D721Med (cell line): ENCODE measurements around the gene CASKIN1.
"Not testable (repeated sequence)": the region's sequence is repeated elsewhere in the genome, so short reads cannot be mapped to it uniquely, and the experiment has no call there.

Source experiments
- DNase-seq: peaks from one replicate; pipeline ENCODE4 v3.0.0; 2011; ENCODE audit warnings: low spot score; ENCODE audit not compliant: insufficient read length
- FAIRE-seq: peaks from 2 replicates; lab custom pipeline; 2011; peaks lifted over from hg19 to GRCh38; lab: Jason Lieb, UNC
- CTCF ChIP-seq: IDR thresholded peaks from 2 replicates; pipeline ENCODE4 v1.5.1; 2012; ENCODE audit warnings: mild to moderate bottlenecking, control low read depth; ENCODE audit not compliant: insufficient read depth; ENCODE audit errors: missing control alignments

The CASKIN1 gene, protein sequence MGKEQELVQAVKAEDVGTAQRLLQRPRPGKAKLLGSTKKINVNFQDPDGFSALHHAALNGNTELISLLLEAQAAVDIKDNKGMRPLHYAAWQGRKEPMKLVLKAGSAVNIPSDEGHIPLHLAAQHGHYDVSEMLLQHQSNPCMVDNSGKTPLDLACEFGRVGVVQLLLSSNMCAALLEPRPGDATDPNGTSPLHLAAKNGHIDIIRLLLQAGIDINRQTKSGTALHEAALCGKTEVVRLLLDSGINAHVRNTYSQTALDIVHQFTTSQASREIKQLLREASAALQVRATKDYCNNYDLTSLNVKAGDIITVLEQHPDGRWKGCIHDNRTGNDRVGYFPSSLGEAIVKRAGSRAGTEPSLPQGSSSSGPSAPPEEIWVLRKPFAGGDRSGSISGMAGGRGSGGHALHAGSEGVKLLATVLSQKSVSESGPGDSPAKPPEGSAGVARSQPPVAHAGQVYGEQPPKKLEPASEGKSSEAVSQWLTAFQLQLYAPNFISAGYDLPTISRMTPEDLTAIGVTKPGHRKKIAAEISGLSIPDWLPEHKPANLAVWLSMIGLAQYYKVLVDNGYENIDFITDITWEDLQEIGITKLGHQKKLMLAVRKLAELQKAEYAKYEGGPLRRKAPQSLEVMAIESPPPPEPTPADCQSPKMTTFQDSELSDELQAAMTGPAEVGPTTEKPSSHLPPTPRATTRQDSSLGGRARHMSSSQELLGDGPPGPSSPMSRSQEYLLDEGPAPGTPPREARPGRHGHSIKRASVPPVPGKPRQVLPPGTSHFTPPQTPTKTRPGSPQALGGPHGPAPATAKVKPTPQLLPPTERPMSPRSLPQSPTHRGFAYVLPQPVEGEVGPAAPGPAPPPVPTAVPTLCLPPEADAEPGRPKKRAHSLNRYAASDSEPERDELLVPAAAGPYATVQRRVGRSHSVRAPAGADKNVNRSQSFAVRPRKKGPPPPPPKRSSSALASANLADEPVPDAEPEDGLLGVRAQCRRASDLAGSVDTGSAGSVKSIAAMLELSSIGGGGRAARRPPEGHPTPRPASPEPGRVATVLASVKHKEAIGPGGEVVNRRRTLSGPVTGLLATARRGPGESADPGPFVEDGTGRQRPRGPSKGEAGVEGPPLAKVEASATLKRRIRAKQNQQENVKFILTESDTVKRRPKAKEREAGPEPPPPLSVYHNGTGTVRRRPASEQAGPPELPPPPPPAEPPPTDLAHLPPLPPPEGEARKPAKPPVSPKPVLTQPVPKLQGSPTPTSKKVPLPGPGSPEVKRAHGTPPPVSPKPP (N-terminal part only)

GRCh38 chr16:2196162-2196980, at the start of gene CASKIN1:
CASKIN1 (minus strand) TSS chr16:2196605; CDS start chr16:2196432, 173 bp downstream.
- DNase-seq (peak; percentile 53), FAIRE-seq (no peak)
- TF ChIP-seq CTCF: no peak

- no peak for TF ChIP-seq CTCF
- DNase-seq (no peak), FAIRE-seq (no peak)
Observed at GRCh38 chr16:2244926-2245795, 48.8 kb upstream of the CASKIN1 start.

DNA sequence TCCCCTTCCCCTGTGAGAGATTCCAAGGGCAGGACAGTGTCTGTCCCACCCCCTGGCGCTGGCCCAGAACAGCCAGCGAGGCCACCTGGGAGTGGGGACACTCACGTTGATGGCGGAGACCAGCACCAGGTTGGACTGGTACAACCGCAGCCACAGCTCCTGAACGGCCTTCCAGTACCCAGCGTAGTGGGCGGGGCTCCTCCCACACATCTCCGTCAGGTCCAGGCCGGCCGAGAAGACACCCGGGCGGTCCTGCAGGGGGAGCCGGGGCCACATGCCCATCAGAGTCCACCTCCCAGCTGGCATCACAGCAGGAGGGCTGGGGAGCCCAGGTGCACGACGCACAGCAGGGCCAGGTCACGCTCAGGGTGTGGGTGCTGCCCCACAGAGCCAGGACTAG, 47.9 kb upstream of the CASKIN1 start:
- DNase-seq: no peak
- no peak for TF ChIP-seq CTCF
- no peak for FAIRE-seq

- DNase-seq: no peak
- no peak for TF ChIP-seq CTCF
- FAIRE-seq: no peak
Observed at GRCh38 chr16:2243781-2244180, 47.4 kb upstream of the CASKIN1 start.

DNA sequence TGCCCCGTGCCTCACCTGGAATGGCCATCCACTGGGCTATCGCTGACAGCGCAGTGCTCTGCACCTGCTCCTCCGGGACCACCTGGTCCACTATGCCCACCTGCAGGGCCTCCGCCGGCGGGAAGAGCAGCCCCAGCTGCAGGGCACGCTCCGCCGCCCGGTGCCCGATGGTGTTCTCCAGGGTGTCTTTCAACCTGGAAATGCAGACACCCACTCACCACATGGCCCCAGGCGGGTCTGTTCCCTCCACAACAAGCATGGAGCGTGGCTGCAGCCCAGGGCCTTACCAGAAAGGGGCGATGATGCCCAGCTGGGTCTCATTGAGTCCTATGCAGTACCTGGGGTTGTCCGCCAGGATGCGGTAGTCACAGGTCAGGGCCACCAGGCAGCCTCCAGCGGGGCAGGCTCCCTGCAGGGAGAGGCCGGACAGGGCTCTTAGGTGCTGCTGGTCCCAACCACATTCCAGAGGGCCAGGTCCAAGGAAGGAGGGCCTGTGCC, 46.7 kb upstream of the CASKIN1 start:
- no peak for TF ChIP-seq CTCF
- FAIRE-seq (no peak), DNase-seq (no peak)

GRCh38 chr16:2242598-2242997, 46.2 kb upstream of the CASKIN1 start:
- no peak for TF ChIP-seq CTCF
- DNase-seq: no peak
- FAIRE-seq: no peak

GRCh38 chr16:2240331-2240730, 43.9 kb upstream of the CASKIN1 start:
- FAIRE-seq, DNase-seq: not testable (repeated sequence)
